K562 (cell line): ENCODE measurements around the gene CRACR2B. TPM values are rescaled to one million over a fixed set of nuclear protein-coding genes. Genes with fewer than 3 reads are reported as not detected.

Source experiments
- ATAC-seq: fragments of 200-7000 bp; cut with Tn5 transposase; 3 replicates; pipeline ENCODE4 v1.9.1; 2020; ENCODE audit warnings: moderate library complexity
- BruUV-seq: library from RNA; stranded (reverse); fragments of 400-500 nt; replicated peaks from 2 replicates; lab custom pipeline; 2021; lab: Mats Ljungman, UMichigan
- CTCF ChIA-PET: fragments of 300-600 bp; formaldehyde crosslinking; extraction: SDS; loops from one replicate; lab custom pipeline; 2021; ENCODE audit warnings: low intra/inter-chr PET ratio; lab: Yijun Ruan, JAX
- POLR2A ChIA-PET: fragments of 300-600, 350-650 bp; sonication (Branson Sonifier 250); formaldehyde crosslinking; extraction: SDS; loops from one replicate; lab custom pipeline; 2021; ENCODE audit warnings: antibody characterized with exemption, inconsistent platforms; lab: Yijun Ruan, JAX
- DNase-seq, 4 experiments: peaks; one replicate each; pipeline versions ENCODE4 v3.0.0 to v3.0.0-alpha.2; 2011 to 2018; ENCODE audit warnings: low spot score in 3 of 4, mixed read lengths in 3 of 4; ENCODE audit errors: extremely low read depth in 1 of 4
- FAIRE-seq: peaks from 2 replicates; lab custom pipeline; 2011; peaks lifted over from hg19 to GRCh38; lab: Jason Lieb, UNC
- H2AFZ ChIP-seq: 2 replicates; pipeline ENCODE4 v1.6.0; 2011; ENCODE audit warnings: low read depth, low read length, control low read depth, inconsistent platforms
- H3K27ac ChIP-seq: fragments of 200-600 bp; 3 replicates; pipeline ENCODE4 v1.8.0; 2011; ENCODE audit warnings: low read depth, mild to moderate bottlenecking, control low read depth, inconsistent platforms, low read length, moderate library complexity, mixed read lengths; ENCODE audit errors: extremely low read depth
- H3K27me3 ChIP-seq, 2 experiments: fragments of 300-600 bp in 1 of 2; 2 replicates in 1 of 2; 3 replicates in 1 of 2; pipeline versions ENCODE4 v1.6.0 to v1.8.0; 2011; ENCODE audit warnings: inconsistent platforms in 2 of 2, low read length in 2 of 2, mild to moderate bottlenecking in 1 of 2, mixed read lengths in 1 of 2, moderate library complexity in 1 of 2; ENCODE audit not compliant: control insufficient read depth in 2 of 2, insufficient read depth in 2 of 2
- H3K36me3 ChIP-seq: fragments of 300-600 bp; 3 replicates; pipeline ENCODE4 v1.8.0; 2011; ENCODE audit warnings: mild to moderate bottlenecking, low read length, inconsistent platforms; ENCODE audit not compliant: control insufficient read depth, insufficient read depth
- H3K4me1 ChIP-seq, 2 experiments: fragments of 200-600 bp in 1 of 2; replicated peaks in 1 of 2; 2 replicates in 1 of 2; 3 replicates in 1 of 2; pipeline versions ENCODE4 v1.5.1 to v1.8.0; 2011; ENCODE audit warnings: inconsistent platforms in 2 of 2, low read length in 2 of 2, mild to moderate bottlenecking in 1 of 2, mixed read lengths in 1 of 2, moderate library complexity in 1 of 2; ENCODE audit not compliant: control insufficient read depth in 2 of 2, insufficient read depth in 2 of 2
- H3K4me2 ChIP-seq: 2 replicates; pipeline ENCODE4 v1.6.1; 2011; ENCODE audit warnings: low read length, control low read depth, inconsistent platforms, mixed read lengths; ENCODE audit not compliant: insufficient read depth
- H3K4me3 ChIP-seq: fragments of 200-600 bp; sonication (generic), shearing (Covaris generic); 2 replicates; pipeline ENCODE4 v1.5.1; 2016; ENCODE audit warnings: control low read depth, inconsistent platforms
- H3K79me2 ChIP-seq: fragments of 200-600 bp; 3 replicates; pipeline ENCODE4 v1.8.0; 2011; ENCODE audit warnings: low read length, inconsistent platforms; ENCODE audit not compliant: control insufficient read depth, insufficient read depth
- H3K9ac ChIP-seq, 2 experiments: 2 replicates each; pipeline versions ENCODE4 v1.6.0 to v1.6.1; 2011; ENCODE audit warnings: low read depth in 2 of 2, low read length in 2 of 2, control low read depth in 1 of 2, inconsistent platforms in 1 of 2, mild to moderate bottlenecking in 1 of 2, mixed read lengths in 1 of 2; ENCODE audit not compliant: insufficient read depth in 1 of 2
- H3K9me1 ChIP-seq: one replicate; pipeline ENCODE4 v1.6.0; 2011; ENCODE audit warnings: inconsistent platforms, mild to moderate bottlenecking, low read length, moderate library complexity; ENCODE audit not compliant: control insufficient read depth, insufficient read depth
- H3K9me3 ChIP-seq: replicated peaks from 2 replicates; pipeline ENCODE4 v1.5.1; 2011; ENCODE audit warnings: low read depth, low read length, inconsistent platforms; ENCODE audit not compliant: control insufficient read depth, insufficient read depth
- H4K20me1 ChIP-seq: replicated peaks from 2 replicates; pipeline ENCODE4 v1.6.1; 2011; ENCODE audit warnings: low read length, inconsistent platforms, mixed read lengths; ENCODE audit not compliant: control insufficient read depth, insufficient read depth
- ARHGAP35 ChIP-seq: fragments of 450-650 bp; IDR thresholded peaks from 2 replicates; pipeline ENCODE4 v1.6.1; 2018; ENCODE audit not compliant: partially characterized antibody
- PML ChIP-seq: IDR thresholded peaks from 2 replicates; pipeline ENCODE4 v1.6.1; 2012; ENCODE audit warnings: low read length, inconsistent platforms
- SAFB2 ChIP-seq: fragments of 200-400 bp; formaldehyde crosslinking; IDR thresholded peaks from 2 replicates; pipeline ENCODE4 v1.6.1; 2018; ENCODE audit warnings: borderline replicate concordance, low read length, low read depth, moderate library complexity; ENCODE audit not compliant: severe bottlenecking
- ZNF282 ChIP-seq: sonication (generic); formaldehyde crosslinking; IDR thresholded peaks from 2 replicates; pipeline ENCODE4 v1.8.1; 2023; ENCODE audit warnings: missing genetic modification reagents
- WGBS: fragments of 100-300 bp; shearing (Covaris generic); methylation state at CpG from one replicate; pipeline ENCODE4 v1.1.6; 2016; ENCODE audit warnings: low coverage, mixed read lengths; ENCODE audit not compliant: insufficient coverage; ENCODE audit errors: missing lambda C conversion rate; 5-methylcytosine and 5-hydroxymethylcytosine counted together
- in situ Hi-C: fragments of 300-500 bp; cut with MboI; formaldehyde crosslinking; loops from 4 replicates; pipeline ENCODE4 v1.15.0; 2018; ENCODE audit warnings: inconsistent platforms, mixed read lengths
- intact Hi-C: fragments of 100-400 bp; cut with micrococcal nuclease; formaldehyde crosslinking; loops from 2 replicates; pipeline ENCODE4 v1.14.2; 2022
- polyA plus RNA-seq, 8 experiments: library from polyadenylated mRNA; depleted of rRNA in 4 of 8; stranded (reverse) in 5 of 8; unstranded in 3 of 8; fragments of >200 nt; fragmentation: Nextera tagmentation in 2 of 8; fragmentation: Illumina TruSeq in 1 of 8; extraction: Ambion mirVana in 2 of 8; extraction: Trizol in 1 of 8; gene quantifications; 2 replicates each; pipeline versions ENCODE4 v1.2.1 to v1.2.3, GENCODE V29; 2011 to 2014; ENCODE audit warnings: inconsistent platforms in 1 of 8, missing spikeins in 1 of 8
- total RNA-seq, 7 experiments: library from RNA; depleted of rRNA in 6 of 7; stranded (reverse); fragments of >200 nt in 6 of 7; fragmentation: Illumina TruSeq in 2 of 7; extraction: Trizol in 2 of 7; gene quantifications; 2 replicates each; pipeline versions ENCODE4 v1.2.1 to v1.2.3, GENCODE V29; 2011 to 2021; ENCODE audit warnings: low replicate concordance in 1 of 7

CRACR2B gene
- total and polyA plus RNA-seq, 9 of the 15 experiments (the other 6 are each of a cell fraction or from before 2014, with no cell fraction given), result 0.10 to 51.0 (median 6.0) TPM

DNA sequence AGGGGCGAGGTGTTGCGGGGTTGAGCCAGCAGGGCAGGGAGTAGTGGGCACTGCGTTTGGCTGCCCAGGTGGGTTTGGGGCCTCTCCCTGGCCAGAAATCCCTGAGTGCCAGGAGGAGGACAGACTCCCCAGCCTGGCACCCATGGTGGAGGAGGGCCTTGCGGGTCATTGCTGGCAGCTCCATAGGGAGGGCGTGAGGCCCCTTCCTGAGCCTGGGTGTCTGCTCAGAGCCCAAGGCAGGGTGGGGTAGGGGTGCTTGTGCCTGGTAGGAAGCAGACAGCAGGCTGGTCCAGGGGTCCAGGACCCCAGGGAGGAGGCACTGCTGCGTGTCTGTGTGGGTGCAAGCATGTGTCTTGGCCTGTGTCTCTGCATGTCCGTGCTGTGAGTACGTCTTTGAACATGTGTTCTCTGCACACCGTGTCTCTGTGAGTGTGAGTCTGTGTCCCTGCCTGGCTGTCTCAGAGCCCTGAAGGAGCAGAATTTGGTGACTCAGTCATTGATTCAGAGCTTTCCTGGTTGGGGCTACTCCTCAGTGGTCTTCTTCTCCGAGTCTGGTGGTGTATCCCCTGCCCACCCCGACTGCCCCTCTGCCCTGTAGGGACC is 18.9 kb downstream of the CRACR2B start:
- no peaks in the 10 kb centered on the region; the same call in 1 of the 2 replicates for H4K20me1 ChIP-seq
- no peaks in the 10 kb centered on the region for H3K27me3 ChIP-seq
- no peak overlapping the region for H3K27ac ChIP-seq
- in situ Hi-C loops (no loop called here), intact Hi-C loops (loop anchor here (5.0 to 10.0 kb wide), 2 partner anchors 68 to 206 kb away; partner anchors contain the start of gene CHID1)
- no peak overlapping the region for H3K4me2 ChIP-seq
- H3K9me3 ChIP-seq, result no peaks in the 10 kb centered on the region
- FAIRE-seq (peak; percentile 11), DNase-seq (no peak), ATAC-seq (no peak)
- TF ChIP-seq ARHGAP35 (no peak), ZNF282 (CRISPR knock-in tag) (peak; percentile 48; the same call in 1 of the 2 replicates)
- BruUV-seq, result no TSS peak
- H3K9me1 ChIP-seq, result no peaks in the 10 kb centered on the region
- 0 out of 4 replicates have a peak overlapping the region, but pooled peaks of 1 of the 2 experiments have one; percentile 69 for H3K9ac ChIP-seq
- peaks cover 18 to 80% of the 10 kb centered on the region in 2 experiments for H3K4me1 ChIP-seq
- POLR2A ChIA-PET, result interaction anchor here (0.6 to 1.3 kb wide), 3 partner anchors 22 to 53 kb away, joined by 3 read pairs; no protein-coding TSS in a partner anchor
- 44% methylated on average over 11 of the region's 11 CpGs for WGBS
- H3K36me3 ChIP-seq, result no peaks in the 10 kb centered on the region
- no peak overlapping the region for H2AFZ ChIP-seq
- H3K4me3 ChIP-seq, result no peak overlapping the region
- CTCF ChIA-PET, result no interaction called here
- H3K79me2 ChIP-seq, result peaks cover 21% of the 10 kb centered on the region

- ATAC-seq (no peak), FAIRE-seq (no peak)
- Histone ChIP-seq H3K4me3 (no peak overlapping the region), H2AFZ (no peak overlapping the region), H3K9me3 (no peaks in the 10 kb centered on the region), H3K36me3 (no peaks in the 10 kb centered on the region)
- in situ Hi-C loops, result no loop called here
- WGBS, result 55% methylated on average over 17 of the region's 18 CpGs
- TF ChIP-seq SAFB2 (no peak), PML (no peak)
- TF ChIP-seq, all 486 proteins: peak for 0
- H3K79me2 ChIP-seq, result peaks cover 10% of the 10 kb centered on the region
- H4K20me1 ChIP-seq, result no peaks in the 10 kb centered on the region; the same call in 1 of the 2 replicates
- no peak for DNase-seq
- peak overlapping the region in 1 of 2 experiments; percentile 35; a peak in 2 of 4 replicates for H3K9ac ChIP-seq
- H3K9me1 ChIP-seq, result no peaks in the 10 kb centered on the region
- ChIA-PET POLR2A (interaction anchor here (0.5 to 0.7 kb wide), 3 partner anchors 14 to 687 kb away, joined by 3 to 4 read pairs (median 3); no protein-coding TSS in a partner anchor), CTCF (interaction anchor here (1.1 kb wide), 1 partner anchor 203 kb away, joined by 4 read pairs; no protein-coding TSS in a partner anchor)
- intact Hi-C loops, result loop anchor here (5.0 to 10.0 kb wide), 2 partner anchors 67 to 204 kb away; partner anchors contain the start of gene CHID1
- H3K4me2 ChIP-seq, result no peak overlapping the region
- no peaks in the 10 kb centered on the region for H3K27me3 ChIP-seq
- BruUV-seq, result no TSS peak
- no peak overlapping the region for H3K27ac ChIP-seq
- peaks cover 18 to 85% of the 10 kb centered on the region in 2 experiments for H3K4me1 ChIP-seq
Measured at GRCh38 chr11:847876-848275, 20.2 kb downstream of the CRACR2B start.
